Tibial nerve (tissue), 4 donors: ENCODE results near the gene SCD.

ENCODE experiments used
- EP300 ChIP-seq, 2 donors: sonication (generic); formaldehyde crosslinking; IDR thresholded peaks; one replicate each; pipeline ENCODE4 v1.6.1; 2017; ENCODE audit warnings: antibody characterized with exemption in 2 of 2, mild to moderate bottlenecking in 1 of 2
- POLR2A ChIP-seq, 2 donors: fragments of 450-650 bp; IDR thresholded peaks; one replicate each; pipeline ENCODE4 v1.6.1; 2017; ENCODE audit warnings: antibody characterized with exemption in 2 of 2, mild to moderate bottlenecking in 2 of 2, moderate library complexity in 2 of 2
- TF ChIP-seq, protein P1 (sequence below), 5 experiments: fragments of 200-600 bp in 3 of 5; fragments of 450-650 bp in 2 of 5; sonication (generic) in 3 of 5; IDR thresholded peaks; one replicate each; pipeline ENCODE4 v1.5.1; 2016 to 2019; ENCODE audit warnings: antibody characterized with exemption in 5 of 5, mild to moderate bottlenecking in 3 of 5, moderate library complexity in 2 of 5

DNA sequence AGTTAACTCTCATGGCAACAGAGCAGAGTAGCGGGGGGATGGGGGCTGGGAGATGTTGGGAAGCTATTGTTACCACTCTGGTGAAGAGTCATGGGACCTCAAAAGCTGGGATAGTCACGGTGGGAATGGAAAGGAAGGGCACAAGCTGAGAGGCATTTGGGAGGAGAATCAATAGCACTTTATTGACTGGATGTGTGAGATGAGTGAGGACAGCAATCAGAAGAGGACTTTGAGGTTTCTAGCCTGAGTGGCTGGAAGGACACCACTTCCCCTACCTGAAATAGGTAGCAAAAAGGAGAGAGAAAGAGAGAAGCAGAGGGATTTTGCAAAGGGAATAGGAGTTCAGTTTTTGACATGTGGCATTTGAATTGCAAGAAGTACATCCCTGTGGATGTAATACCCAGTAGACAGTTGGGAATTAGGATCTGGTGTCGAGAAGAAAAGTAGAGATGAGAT lies 27.2 kb downstream of the SCD start:
- TF ChIP-seq, protein P1, sequence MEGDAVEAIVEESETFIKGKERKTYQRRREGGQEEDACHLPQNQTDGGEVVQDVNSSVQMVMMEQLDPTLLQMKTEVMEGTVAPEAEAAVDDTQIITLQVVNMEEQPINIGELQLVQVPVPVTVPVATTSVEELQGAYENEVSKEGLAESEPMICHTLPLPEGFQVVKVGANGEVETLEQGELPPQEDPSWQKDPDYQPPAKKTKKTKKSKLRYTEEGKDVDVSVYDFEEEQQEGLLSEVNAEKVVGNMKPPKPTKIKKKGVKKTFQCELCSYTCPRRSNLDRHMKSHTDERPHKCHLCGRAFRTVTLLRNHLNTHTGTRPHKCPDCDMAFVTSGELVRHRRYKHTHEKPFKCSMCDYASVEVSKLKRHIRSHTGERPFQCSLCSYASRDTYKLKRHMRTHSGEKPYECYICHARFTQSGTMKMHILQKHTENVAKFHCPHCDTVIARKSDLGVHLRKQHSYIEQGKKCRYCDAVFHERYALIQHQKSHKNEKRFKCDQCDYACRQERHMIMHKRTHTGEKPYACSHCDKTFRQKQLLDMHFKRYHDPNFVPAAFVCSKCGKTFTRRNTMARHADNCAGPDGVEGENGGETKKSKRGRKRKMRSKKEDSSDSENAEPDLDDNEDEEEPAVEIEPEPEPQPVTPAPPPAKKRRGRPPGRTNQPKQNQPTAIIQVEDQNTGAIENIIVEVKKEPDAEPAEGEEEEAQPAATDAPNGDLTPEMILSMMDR (IDR thresholded peaks at IDR 0.05) = no peak
- no peak for TF ChIP-seq EP300 (IDR thresholded peaks at IDR 0.05)
- no peak for TF ChIP-seq POLR2A (IDR thresholded peaks at IDR 0.05)
